ENCODE results near the gene PIP4K2C.
A peak's percentile ranks its signal among the peaks of the same experiment; 100 is the strongest.
"Not testable (repeated sequence)": the region's sequence is repeated elsewhere in the genome, so short reads cannot be mapped to it uniquely, and the experiment has no call there.

Gene PIP4K2C

DNA sequence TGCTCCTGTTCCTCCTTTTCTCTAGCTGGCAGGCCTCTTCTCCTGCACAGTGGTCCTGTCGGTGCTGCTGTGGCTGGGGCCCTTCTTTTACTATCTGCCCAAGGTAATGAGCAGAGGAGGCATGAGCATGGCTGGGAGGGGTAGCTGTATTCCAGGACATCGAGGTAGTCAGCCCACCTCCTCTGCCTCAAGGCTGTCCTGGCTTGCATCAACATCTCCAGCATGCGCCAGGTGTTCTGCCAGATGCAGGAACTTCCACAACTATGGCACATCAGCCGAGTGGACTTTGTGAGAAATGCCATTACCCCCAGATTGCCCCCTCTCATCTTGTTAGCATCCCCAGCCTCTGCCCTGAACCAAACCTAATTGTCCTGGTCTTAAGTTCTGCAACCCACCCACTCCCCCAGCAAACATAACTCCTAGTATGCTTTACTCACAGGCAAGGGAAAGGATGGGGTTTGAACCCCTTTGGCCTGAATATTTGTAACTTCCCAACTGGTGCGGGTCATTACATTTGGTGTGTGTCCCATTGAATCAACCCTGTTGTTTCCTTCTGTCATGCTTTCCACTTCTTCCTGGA, 32.9 kb downstream of the PIP4K2C start:
- no peak for DNase-seq

DNA sequence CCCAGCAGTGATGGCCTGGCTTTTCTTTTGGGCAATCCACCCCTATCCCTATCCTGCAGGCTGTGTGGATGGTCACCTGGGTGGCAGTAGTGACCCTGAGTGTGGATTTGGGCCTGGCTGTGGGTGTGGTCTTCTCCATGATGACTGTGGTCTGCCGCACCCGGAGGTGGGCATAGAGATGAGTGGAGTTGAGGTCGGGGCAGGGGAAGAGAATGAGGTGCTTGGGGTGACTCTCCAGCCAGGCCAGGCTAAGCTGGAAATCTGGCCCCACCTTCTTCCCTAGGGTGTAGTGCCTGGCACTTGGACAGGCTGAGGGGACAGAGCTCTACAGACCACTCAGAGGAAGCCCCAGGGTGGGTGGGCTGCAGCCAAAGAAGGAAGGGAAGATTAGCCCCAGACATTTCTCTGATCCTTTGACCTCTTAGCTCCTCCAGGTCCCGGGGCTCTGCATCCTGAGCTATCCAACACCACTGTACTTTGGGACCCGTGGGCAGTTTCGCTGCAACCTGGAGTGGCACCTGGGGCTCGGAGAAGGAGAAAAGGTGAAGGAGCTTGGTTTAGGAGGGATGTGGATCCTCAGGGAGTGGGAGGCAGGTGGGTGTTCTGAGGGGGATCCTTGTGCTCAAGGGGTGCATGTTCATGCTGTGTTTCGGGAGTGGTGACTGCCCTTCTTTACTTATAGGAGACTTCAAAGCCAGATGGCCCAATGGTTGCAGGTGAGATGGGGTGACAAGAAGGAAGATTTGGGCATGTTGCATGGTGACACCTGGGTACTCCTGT, 33.6 kb downstream of the PIP4K2C start:
- no peak for DNase-seq

DNA sequence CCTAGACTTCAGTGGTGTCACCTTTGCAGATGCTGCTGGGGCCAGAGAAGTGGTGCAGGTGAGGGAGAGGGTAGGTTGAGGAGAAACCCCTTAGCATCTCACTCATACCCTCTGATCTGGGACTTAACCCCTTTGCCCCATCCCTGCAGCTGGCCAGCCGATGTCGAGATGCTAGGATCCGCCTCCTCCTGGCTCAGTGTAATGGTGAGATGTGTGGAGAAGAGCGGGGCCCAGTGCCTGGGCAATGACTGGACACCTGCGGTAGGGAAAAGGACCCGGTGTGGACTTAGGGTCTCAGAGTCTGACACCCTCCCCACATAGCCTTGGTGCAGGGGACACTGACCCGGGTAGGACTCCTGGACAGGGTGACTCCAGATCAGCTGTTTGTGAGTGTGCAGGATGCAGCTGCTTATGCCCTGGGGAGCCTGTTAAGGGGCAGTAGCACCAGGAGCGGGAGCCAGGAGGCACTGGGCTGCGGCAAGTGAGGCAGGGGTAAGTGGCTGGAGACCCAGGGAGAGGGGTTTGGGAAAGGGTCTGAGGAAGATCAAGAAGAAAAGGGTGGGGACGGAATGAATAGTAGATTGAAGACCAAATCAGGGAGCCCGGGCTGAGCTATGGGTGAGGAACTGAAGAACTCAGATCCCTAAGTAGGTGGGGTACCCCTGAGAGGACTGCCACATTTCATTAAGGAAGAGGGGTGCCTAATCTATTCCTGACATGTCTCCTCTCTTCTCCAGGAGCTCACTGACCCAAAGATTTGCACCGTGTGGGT, 34.5 kb downstream of the PIP4K2C start:
- no peak for DNase-seq

DNA sequence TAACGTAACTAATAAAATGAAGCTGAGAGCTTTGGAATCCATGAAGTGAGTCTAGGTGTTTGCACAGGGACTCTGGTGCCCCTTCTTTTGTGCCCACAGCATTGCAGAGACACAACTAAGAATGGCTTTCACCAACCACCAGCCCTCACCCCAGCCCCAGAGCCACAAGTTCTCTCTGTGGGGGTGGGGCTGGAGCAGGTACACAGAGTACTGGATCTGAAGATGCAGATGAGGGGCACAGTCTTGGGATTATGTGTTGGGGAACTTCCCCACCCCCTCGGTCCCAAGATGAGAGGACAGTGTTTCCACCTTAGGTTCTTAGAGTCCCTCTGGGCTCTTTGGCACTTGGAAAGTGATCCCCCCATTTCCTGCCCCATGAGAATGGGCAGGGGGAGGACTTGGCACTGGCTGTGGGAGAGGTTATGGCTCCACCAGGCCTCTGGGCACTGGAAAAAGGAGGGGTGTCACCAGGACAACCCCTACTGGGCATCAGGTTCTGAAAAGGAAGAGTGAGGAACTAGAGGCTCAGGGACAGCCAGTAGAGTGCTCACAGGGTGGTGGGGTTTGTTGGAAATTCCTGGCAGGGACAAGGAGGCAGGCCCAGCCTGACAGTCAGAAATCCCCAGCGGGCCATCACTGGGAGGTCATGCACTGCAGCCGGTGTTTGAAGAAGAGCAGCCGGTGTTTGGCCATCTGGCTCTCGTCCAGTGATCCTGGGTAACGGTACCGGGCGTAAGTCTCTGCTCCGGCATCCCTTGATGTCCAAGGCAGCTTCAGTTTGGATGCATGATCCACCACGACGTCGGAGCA, 35.3 kb downstream of the PIP4K2C start:
- peak; percentile 15 for DNase-seq

DNA sequence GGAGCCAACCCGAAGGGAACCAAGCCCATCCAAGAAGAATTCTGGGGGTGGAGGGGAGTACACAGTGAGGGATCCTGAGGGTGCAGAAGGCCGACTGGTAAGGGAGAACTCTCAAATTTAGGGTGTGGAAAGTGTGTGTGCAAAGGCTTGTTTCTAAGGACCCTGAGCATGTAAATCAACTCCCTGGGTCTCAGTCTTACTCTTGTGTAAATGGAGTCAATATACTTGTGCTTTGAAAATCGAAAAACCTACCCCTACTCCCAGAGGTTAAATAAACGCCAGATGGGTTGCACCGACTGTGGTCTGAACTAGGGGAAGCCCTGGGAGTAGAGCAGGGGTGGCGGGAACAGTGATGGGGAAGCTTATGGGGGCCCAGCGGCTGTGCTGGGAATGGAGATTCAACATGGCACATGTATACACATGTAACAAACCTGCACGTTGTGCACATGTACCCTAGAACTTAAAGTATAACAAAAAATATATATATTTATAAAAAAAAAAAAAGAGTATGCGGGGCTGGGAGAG, 36.0 kb downstream of the PIP4K2C start:
- no peak for DNase-seq

DNA sequence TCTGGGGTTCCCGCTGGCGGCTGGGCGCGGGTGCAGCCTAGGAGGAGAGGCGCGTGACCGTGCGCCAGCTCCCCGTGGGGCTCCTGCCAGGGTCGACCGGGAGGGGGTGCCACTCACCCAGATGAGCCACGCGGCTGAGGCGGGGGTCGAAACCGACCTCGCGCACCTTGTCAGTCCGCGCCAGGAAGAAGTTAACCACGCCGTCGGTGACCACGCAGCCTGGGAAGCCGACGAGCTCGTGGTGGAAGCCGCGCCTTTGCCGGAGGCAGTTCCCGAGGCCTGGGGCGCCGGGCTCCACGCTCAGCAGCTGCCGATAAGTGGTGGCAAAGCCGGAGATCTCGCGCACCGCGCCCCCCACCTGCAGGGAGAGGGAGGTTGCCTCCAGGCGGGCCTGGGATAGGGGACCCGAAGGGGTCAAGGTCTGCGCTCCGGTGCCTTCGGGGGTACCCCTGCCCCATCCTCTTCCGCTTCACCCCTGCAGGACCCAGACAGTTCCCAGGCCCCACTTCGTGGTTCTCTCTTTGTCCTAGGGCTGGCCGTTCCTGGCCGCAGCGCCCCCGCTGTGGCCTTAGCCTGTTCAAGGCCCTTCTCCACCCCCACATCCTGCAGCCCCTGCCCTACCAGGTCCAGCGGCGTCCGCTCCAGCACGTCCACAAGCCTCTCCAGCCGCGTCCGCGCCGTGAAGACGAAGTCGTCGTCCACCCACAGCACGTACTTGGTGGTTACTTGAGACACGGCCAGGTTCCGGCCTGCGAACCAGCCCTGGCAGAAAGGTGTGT, 36.7 kb downstream of the PIP4K2C start:
- peak; percentile 24 for DNase-seq

DNA sequence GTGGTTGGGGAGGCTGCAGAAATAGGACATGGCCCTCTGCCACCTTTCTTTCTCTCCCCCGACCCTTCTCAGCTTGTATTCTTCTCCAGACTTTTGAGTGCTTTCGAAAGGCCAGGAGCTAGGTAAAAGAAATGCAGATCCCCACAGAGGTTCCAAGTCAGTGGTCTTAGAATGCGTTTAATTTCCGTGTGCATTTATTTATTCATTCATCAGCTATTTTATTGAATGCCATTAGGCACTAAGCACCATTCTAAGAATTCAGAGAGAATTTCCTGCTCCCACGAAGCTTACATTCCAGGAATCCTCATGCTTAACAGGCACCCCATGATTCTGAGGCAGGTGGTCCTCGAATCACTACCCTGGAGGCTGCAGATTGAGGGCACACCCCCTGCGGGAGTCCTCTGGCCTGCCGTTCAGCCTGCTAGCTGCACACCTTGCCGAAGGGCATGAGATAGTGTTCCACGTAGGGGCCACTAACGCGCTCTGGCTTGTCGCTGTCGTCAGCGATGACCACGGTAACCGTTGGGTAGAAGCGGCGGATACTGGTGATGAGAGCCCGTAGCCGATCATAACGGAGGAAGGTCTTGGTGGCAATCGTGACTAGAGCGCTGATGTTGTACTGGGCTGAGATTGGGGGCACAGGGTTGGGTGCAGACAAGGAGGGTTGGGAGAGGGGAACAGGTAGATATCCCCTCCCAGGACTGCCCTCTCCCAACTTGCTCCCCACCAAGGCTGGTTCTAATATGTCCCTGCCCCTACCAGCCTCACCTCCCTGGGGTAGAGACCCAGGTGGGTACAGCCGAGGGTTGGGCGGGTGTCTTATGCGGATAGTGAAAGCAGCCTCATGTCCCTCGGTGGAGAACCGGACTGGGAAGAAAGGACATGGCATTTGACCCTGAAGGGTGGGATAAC, 37.5 kb downstream of the PIP4K2C start:
- DNase-seq: no peak

DNA sequence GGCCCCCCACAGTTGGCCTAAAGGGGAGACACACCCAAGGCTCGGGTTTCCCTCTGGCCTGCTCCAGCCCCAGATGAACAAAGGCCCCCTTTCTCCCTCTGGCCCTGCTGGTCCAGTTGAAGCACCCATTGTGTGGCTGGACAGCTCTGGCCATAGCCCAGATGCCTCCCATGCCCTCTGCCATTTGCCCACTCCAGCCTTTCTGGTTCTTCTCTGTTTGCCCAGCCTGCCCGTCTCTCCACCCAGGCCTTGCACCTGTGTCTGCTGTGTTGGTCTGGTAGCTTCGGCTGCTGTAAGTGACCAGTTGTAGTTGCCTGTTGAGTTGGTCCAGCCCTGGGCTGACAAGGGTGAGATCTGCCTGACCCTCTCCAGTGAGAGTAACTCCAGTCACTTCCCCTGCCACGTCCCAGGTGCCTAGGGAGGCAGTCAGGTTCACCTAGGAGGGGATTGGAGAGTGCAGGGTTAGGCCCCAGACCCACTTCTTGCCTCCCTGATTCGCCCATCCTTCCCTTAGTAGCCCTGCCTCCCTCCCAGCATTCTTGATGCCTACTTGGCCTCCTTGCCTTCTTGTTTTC, 39.0 kb downstream of the PIP4K2C start:
- no peak for DNase-seq

DNA sequence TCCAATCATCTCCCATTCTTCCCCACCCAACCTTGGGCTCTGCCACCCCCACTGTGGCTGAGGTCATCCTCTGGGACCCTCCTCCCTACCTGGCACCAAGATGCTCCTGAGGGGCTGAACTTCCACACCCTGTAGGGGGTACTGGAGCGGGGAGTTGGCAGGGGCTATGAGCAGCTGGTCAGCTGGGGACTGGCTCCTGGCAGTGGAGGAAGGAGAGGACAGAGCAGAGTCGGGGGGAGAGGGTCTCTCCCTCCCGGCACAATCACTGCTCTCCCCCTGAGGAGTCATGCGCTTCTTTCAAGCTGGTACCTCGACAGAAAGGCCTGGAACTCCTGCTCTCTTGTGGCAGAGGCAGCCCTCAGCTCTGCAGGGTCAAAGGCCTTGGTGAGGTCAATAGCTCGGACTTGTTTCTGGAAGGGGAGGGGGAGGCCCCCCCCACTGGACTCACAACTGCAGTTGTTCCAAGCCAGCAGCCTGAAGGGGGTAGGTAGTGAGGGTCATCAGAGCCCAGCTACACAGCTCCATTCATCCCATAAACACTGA, 40.0 kb downstream of the PIP4K2C start:
- peak; percentile 18 for DNase-seq

DNA sequence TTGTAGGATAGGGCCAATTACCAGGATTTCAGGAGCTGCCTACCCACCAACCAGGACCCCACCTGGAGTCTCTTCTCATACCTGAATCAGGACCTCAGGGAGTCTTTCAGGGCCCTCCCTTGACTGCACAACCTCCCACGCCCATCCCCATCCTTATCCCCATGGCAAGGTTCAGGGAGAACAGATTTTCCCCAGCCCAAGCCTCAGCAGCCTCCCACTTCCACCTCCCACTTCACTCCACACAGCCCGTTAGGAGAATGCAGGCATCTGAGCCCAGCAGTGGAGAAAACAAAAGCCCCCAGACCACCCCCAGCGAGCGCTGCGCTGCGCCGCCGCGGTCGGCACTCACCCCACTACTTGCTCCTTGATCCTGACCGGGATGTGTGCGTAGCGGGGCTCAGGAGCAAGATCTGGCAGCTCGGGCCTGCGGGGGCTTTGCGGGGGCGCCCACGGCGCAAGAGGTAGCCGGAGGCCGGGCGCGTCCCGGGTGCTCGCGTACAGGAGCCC, 40.6 kb downstream of the PIP4K2C start:
- no peak for DNase-seq

DNA sequence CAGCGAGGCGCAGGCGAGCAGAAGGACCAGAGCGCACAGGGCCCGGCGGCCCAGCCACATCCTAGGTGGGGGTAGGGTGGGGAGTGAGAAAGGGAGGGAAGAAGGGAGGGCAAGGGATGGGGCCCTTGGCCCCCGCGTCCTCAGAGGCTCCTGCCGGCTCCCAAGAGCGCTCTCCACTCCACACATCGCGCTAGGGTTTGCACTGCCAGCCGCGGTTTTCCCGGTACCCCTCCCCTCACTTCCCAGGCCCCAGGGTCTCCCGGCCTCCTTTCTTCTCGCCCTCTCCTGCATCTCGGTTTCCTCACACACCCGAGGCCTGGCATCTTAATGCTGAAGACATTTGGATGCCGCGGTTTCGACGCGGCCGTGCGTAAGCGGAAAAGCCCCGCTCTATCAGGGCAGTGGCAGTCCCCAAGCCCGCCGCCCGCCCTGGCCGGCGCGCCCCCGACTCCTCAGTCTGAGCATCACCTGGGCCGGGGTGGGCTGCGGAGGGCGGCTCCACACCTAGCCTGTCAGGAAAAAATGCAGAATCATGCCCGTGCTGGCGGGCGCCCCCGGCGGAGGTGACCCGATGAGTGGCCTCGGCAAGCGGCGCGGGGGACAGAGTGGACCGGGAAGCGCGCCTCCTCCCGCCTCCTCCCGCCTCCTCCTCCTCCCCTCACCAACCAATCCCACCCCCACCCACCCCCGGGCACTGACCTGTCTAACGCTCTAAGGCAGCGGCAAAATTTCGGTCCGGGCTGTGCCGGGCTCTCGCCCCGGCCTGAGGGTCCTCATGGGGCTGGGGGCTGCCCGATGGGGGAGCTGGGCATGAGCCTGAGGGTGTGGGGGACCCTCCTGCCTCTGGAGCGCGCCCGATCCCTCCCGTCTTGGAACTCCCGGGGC, 41.3 kb downstream of the PIP4K2C start:
- DNase-seq: peak; percentile 29

DNA sequence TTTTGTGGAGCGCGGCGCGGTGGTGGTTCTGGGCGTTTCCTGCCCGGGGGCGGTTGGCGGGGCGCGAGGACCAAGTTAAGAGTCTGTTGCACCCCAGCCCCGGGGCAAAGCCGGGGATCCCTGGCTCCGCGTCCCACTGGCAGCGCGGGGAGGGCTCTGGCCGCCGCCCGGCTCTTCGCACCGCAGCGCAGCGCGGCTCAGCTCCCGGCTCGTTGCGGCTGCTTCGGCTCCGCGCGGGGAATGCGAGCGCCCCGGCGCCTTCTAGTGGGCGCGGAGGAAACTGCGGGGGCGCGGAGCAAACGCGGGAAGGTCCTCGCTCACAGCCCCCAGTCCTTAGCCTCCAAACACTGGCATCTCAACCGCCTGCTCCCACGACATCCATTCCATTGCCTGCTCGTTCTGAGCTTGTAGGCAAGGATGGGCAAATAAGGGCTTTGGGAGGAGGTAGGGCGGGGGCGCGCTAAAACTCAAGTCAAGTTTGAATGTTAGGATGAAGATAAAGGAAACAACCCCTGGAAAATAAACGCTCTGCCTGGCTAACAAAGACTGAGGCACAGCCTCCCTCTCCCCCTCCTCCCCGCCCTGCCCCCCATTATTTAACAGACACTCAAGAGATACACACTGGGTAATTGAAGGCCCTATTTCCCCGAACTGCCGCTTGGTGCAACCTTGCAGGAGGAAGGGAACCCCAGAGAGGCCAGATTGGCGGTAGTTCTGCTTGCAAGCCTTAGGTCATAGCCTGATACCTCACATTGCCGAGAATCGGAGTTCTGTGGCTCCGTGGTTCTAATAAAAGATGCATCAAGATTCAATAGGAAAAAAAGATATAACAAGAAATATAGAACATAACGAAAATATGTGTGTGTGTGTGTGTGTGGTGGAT, 42.2 kb downstream of the PIP4K2C start, which contains the start of gene B4GALNT1:
Gene B4GALNT1 (minus strand): TSS at position 244 of the 883 bp plus-strand sequence. CDS start 1,069 bp downstream, outside the sequence.
- peak; percentile 64 for DNase-seq

DNA sequence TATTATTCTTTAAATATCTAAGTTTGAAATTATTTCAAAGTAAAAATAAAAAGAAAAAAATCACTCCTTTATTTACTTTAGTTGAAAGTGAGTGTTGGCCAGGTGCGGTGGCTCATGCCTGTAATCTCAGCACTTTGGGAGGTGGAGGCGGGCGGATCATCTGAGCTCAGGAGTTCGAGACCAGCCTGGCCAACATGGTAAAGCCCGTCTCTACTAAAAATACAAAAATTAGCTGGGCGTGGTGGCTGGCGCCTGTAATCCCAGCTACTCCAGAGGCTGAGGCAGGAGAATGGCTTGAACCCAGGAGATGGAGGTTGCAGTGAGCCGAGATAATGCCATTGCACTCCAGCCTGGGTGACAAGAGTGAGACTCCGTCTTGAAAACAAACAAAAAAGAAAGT, 45.7 kb downstream of the PIP4K2C start:
- not testable (repeated sequence) for DNase-seq

DNA sequence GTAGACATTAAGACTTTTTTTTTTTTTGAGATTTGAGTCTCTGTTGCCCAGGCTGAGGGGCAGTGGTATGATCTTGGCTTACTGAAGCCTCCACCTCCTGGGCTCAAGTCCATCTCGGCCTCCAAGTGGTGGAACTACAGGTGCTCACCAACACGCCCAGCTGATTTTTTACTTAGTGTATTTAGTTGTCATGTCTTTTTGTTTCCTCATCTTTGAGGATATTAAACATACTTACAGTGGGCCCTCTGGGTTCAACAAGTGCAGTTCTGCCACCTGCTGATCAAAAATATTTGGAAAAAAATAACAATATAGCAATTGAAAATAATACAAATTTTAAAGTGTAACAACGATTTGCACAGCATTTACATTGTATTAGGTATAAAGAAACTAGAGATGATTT, 46.4 kb downstream of the PIP4K2C start:
- no peak for DNase-seq

DNA sequence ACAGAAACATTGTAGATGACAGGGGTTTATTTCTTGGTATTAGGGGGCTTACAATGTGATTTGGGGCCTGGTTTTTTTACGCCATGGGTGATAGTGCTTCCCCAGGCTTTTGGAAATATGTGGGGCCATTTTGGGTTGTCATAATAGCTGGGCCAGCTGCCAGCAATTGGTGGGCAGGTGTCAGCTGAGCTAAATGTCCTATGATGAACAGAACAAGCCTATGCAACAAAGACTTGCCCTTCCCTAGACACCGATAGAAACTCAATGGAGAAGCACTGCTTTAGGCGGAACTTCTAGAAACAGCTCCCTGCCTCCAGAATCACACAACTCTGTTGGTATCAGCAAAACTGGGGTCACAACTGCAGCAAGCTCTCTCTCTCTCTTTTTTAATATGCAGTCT, 47.1 kb downstream of the PIP4K2C start:
- no peak for DNase-seq

DNA sequence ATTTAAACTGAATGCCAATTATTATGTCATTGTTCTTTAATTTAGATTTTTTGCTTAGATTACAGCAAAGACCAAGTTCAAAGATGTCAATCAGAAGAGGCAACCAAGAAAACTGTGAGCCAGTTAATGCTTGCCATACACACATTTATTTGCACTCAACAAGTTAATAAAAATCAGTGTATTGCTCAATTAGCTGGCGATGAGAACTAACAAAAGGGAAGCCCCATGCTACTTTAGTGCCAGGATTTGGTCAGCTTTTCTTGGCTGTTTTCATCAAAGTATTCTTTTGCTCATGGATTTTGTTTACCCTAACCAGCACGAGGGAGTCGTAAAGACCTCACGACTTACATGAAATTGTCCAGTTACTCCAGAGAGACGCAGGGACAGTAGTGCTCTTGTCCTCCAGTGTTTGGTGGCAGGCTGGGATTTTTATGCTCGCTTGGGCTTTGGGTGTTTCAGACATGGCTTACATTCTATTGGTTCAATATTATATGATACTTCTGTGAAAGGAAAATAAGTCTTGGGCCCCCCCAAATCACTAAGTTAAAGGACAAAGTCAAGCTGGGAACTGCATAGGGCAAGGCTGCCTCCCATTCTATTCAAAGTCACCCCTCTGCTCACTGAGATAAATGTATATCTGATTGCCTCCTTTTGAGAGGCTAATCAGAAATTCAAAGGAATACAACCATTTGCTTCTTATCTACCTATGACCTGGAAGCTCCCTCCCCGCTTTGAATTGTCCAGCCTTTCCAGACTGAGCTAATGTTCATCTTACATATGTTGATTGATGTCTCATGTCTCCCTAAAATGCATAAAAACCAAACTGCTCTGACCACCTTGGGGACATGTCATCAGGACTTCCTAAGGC, 49.4 kb downstream of the PIP4K2C start:
- no peak for DNase-seq
